HUDEP-2 (cell line): ENCODE measurements around the gene DGKG.

Source experiments
- DNase-seq, 76 experiments: peaks; one replicate each; lab custom pipeline; 2025; ENCODE audit not compliant: unreplicated experiment in 76 of 76; lab: John Stamatoyannopoulos, UW

Gene DGKG

GRCh38 chr3:186151077-186151971 is 210.7 kb downstream of the DGKG start:
- no peak for DNase-seq

GRCh38 chr3:186150041-186150830 is 211.8 kb downstream of the DGKG start:
- no peak for DNase-seq

GRCh38 chr3:186149319-186149960 is 212.6 kb downstream of the DGKG start:
- DNase-seq = no peak

- no peak for DNase-seq
Measured at GRCh38 chr3:186144257-186144656, 217.8 kb downstream of the DGKG start.

GRCh38 chr3:186143250-186143649 is 218.8 kb downstream of the DGKG start:
- no peak for DNase-seq

GRCh38 chr3:186142393-186142932 is 219.6 kb downstream of the DGKG start:
- no peak for DNase-seq

- DNase-seq = no peak
Measured at GRCh38 chr3:186141790-186142189, 220.2 kb downstream of the DGKG start.

- no peak for DNase-seq
Measured at GRCh38 chr3:186138272-186138981, 223.6 kb downstream of the DGKG start.

- DNase-seq = no peak
Measured at GRCh38 chr3:186137051-186137685, 224.9 kb downstream of the DGKG start.

GRCh38 chr3:186133980-186134379 is 228.1 kb downstream of the DGKG start:
- DNase-seq = no peak

GRCh38 chr3:186132487-186132886 is 229.5 kb downstream of the DGKG start:
- DNase-seq = no peak

- DNase-seq = no peak
Measured at GRCh38 chr3:186129206-186129605, 232.8 kb downstream of the DGKG start.

- DNase-seq = no peak
Measured at GRCh38 chr3:186128158-186128557, 233.9 kb downstream of the DGKG start.

- DNase-seq = no peak
Measured at GRCh38 chr3:186127463-186127862, 234.6 kb downstream of the DGKG start.

- DNase-seq = no peak
Measured at GRCh38 chr3:186125118-186125517, 236.9 kb downstream of the DGKG start.

GRCh38 chr3:186124592-186124991 is 237.4 kb downstream of the DGKG start:
- no peak for DNase-seq

- no peak for DNase-seq
Measured at GRCh38 chr3:186123012-186123411, 239.0 kb downstream of the DGKG start.

- no peak for DNase-seq
Measured at GRCh38 chr3:186121968-186122367, 240.1 kb downstream of the DGKG start.

- no peak for DNase-seq
Measured at GRCh38 chr3:186121278-186121677, 240.8 kb downstream of the DGKG start.

- DNase-seq = no peak
Measured at GRCh38 chr3:186119499-186119898, 242.5 kb downstream of the DGKG start.
